Endothelial cell of umbilical vein (primary cell): ENCODE results near the gene RMP24.

Source experiments
- BruUV-seq: library from RNA; stranded (reverse); fragments of 400-500 nt; replicated peaks from 2 replicates; lab custom pipeline; 2021; lab: Mats Ljungman, UMichigan
- CTCF ChIA-PET: fragments of 300-600, 350-600 bp; sonication (Branson Sonifier 250); formaldehyde crosslinking; loops from one replicate; lab custom pipeline; 2021; ENCODE audit warnings: antibody characterized with exemption, inconsistent platforms; lab: Charles Lee
- POLR2A ChIA-PET: fragments of 300-600, 350-600 bp; sonication (Branson Sonifier 250); formaldehyde crosslinking; loops from one replicate; lab custom pipeline; 2021; ENCODE audit warnings: antibody characterized with exemption, inconsistent platforms; lab: Charles Lee
- DNase-seq: peaks from one replicate; pipeline ENCODE4 v3.0.0-alpha.2; 2011; ENCODE audit warnings: low read depth, low spot score
- FAIRE-seq: peaks from 2 replicates; lab custom pipeline; 2011; peaks lifted over from hg19 to GRCh38; lab: Jason Lieb, UNC
- H2AFZ ChIP-seq: 2 replicates; pipeline ENCODE4 v1.6.0; 2012; ENCODE audit warnings: low read depth, low read length, control low read depth, inconsistent platforms
- H3K27ac ChIP-seq: 2 replicates; pipeline ENCODE4 v1.5.1; 2011; ENCODE audit warnings: low read depth, mild to moderate bottlenecking, control low read depth, low read length, moderate library complexity; ENCODE audit not compliant: insufficient read depth
- H3K27me3 ChIP-seq, 2 experiments: 2 replicates each; pipeline versions ENCODE4 v1.6.0 to v1.6.1; 2011; ENCODE audit warnings: low read length in 2 of 2, mixed read lengths in 1 of 2; ENCODE audit not compliant: control insufficient read depth in 2 of 2, insufficient read depth in 2 of 2
- H3K36me3 ChIP-seq, 2 experiments: 2 replicates in 1 of 2; 3 replicates in 1 of 2; pipeline ENCODE4 v1.5.1; 2011; ENCODE audit warnings: low read length in 2 of 2, mild to moderate bottlenecking in 1 of 2, moderate library complexity in 1 of 2; ENCODE audit not compliant: control insufficient read depth in 2 of 2, insufficient read depth in 2 of 2; ENCODE audit errors: extremely low read depth in 1 of 2
- H3K4me1 ChIP-seq: 3 replicates; pipeline ENCODE4 v1.5.1; 2011; ENCODE audit warnings: mild to moderate bottlenecking, low read length; ENCODE audit not compliant: control insufficient read depth, insufficient read depth; ENCODE audit errors: extremely low read depth
- H3K4me2 ChIP-seq: 2 replicates; pipeline ENCODE4 v1.6.1; 2011; ENCODE audit warnings: low read length, control low read depth, mixed read lengths; ENCODE audit not compliant: insufficient read depth
- H3K4me3 ChIP-seq, 3 experiments: fragments of 200-600 bp in 1 of 3; sonication (generic), shearing (Covaris generic) in 1 of 3; replicated peaks in 1 of 3; 2 replicates each; pipeline ENCODE4 v1.5.1; 2011 to 2016; ENCODE audit warnings: control low read depth in 3 of 3, low read length in 3 of 3, mild to moderate bottlenecking in 2 of 3, inconsistent platforms in 1 of 3, low read depth in 1 of 3, moderate library complexity in 1 of 3; ENCODE audit not compliant: insufficient read depth in 1 of 3
- H3K79me2 ChIP-seq: 2 replicates; pipeline ENCODE4 v1.6.0; 2012; ENCODE audit warnings: low read length, inconsistent platforms; ENCODE audit not compliant: control insufficient read depth, insufficient read depth
- H3K9ac ChIP-seq: replicated peaks from 2 replicates; pipeline ENCODE3; 2011; ENCODE audit warnings: low read length, control low read depth; ENCODE audit not compliant: insufficient read depth; ENCODE audit errors: extremely low read depth
- H3K9me1 ChIP-seq: replicated peaks from 3 replicates; pipeline ENCODE4 v1.6.0; 2011; ENCODE audit warnings: mild to moderate bottlenecking, low read length; ENCODE audit not compliant: control insufficient read depth, insufficient read depth; ENCODE audit errors: extremely low read depth
- H3K9me3 ChIP-seq: replicated peaks from 2 replicates; pipeline ENCODE4 v1.5.1; 2012; ENCODE audit warnings: low read length, inconsistent platforms; ENCODE audit not compliant: control insufficient read depth, insufficient read depth
- H4K20me1 ChIP-seq: replicated peaks from 2 replicates; pipeline ENCODE3; 2011; ENCODE audit warnings: mild to moderate bottlenecking, low read length; ENCODE audit not compliant: control insufficient read depth, insufficient read depth; ENCODE audit errors: extremely low read depth
- EZH2 ChIP-seq: IDR thresholded peaks from 2 replicates; pipeline ENCODE4 v1.6.1; 2012; ENCODE audit warnings: borderline replicate concordance, low read depth, mild to moderate bottlenecking, moderate library complexity, low read length, inconsistent platforms; ENCODE audit not compliant: severe bottlenecking
- FOS ChIP-seq: IDR thresholded peaks from 2 replicates; pipeline ENCODE4 v1.6.1; 2011; ENCODE audit warnings: mild to moderate bottlenecking, low read length, moderate library complexity, borderline replicate concordance; ENCODE audit not compliant: insufficient read depth
- GATA2 ChIP-seq: IDR thresholded peaks from 2 replicates; pipeline ENCODE4 v1.7.0; 2011; ENCODE audit warnings: low read depth, mild to moderate bottlenecking, moderate library complexity, mixed read lengths, low read length; ENCODE audit not compliant: insufficient read length, insufficient read depth
- JUN ChIP-seq: IDR thresholded peaks from 2 replicates; pipeline ENCODE4 v1.6.1; 2011; ENCODE audit warnings: borderline replicate concordance, low read depth; ENCODE audit not compliant: insufficient read length, insufficient read depth
- MYC ChIP-seq: IDR thresholded peaks from one replicate; pipeline ENCODE4 v1.6.1; 2011; ENCODE audit warnings: mild to moderate bottlenecking, low read depth, low read length
- POLR2A ChIP-seq: IDR thresholded peaks from 2 replicates; pipeline ENCODE4 v1.6.1; 2012; ENCODE audit warnings: low read depth, mild to moderate bottlenecking, control low read depth, low read length
- POLR2AphosphoS5 ChIP-seq: IDR thresholded peaks from 2 replicates; pipeline ENCODE4 v1.6.1; 2012; ENCODE audit warnings: low read depth, mild to moderate bottlenecking, control low read depth, low read length, moderate library complexity; ENCODE audit not compliant: insufficient read depth
- dilution Hi-C: fragments of 300-500 bp; cut with MboI; formaldehyde crosslinking; loops from one replicate; pipeline ENCODE4 v1.15.0; 2019; ENCODE audit warnings: low sequenced_read_pairs; ENCODE audit not compliant: extremely low pct_ligation_motif_present
- intact Hi-C: fragments of 100-400 bp; cut with micrococcal nuclease; formaldehyde crosslinking; loops from one replicate; pipeline ENCODE4 v1.10.0; 2022
- TF ChIP-seq, protein P1 (sequence below): IDR thresholded peaks from 2 replicates; pipeline ENCODE4 v1.6.1; 2011; ENCODE audit not compliant: insufficient read depth, insufficient read length
- TF ChIP-seq, protein P2 (sequence below), 2 donors: IDR thresholded peaks; 1 replicate in 1 of 2; 2 replicates in 1 of 2; pipeline ENCODE4 v1.5.1; 2011; ENCODE audit warnings: low read length in 2 of 2, mild to moderate bottlenecking in 2 of 2, moderate library complexity in 2 of 2, control low read depth in 1 of 2, inconsistent platforms in 1 of 2, low read depth in 1 of 2; ENCODE audit not compliant: insufficient read depth in 1 of 2; ENCODE audit errors: extremely low read depth in 1 of 2

RMP24 gene

DNA sequence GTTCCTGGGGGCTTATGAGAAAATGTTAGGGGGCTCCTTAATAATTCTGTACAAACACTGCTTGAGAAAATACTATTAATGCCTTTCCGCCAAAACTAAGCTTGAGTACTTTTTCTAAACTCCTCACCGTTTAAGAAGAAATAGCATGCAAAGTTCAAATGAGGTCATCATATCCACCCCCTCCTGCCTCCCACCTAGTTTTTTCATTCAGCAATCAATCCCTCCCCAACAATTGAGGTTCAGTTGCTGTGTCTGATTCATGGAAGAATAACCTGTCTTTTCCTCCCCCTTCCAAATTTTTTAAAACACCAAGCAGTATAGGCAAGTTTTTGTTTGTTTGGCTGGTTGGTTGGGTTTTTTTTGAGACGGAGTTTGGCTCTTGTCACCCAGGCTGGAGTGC, 24.4 kb upstream of the RMP24 start:
- H3K4me1 ChIP-seq: peaks cover 3% of the 10 kb centered on the region
- BruUV-seq: no TSS peak
- no peaks in the 10 kb centered on the region for H3K36me3 ChIP-seq
- no peaks in the 10 kb centered on the region for H3K9me1 ChIP-seq
- H3K27me3 ChIP-seq: peaks cover 0 to 1% of the 10 kb centered on the region in 2 experiments
- dilution Hi-C loops (no loop called here), intact Hi-C loops (no loop called here)
- TF ChIP-seq POLR2AphosphoS5: no peak
- TF ChIP-seq, protein P1, sequence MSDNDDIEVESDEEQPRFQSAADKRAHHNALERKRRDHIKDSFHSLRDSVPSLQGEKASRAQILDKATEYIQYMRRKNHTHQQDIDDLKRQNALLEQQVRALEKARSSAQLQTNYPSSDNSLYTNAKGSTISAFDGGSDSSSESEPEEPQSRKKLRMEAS: no peak
- TF ChIP-seq FOS: no peak
- TF ChIP-seq POLR2A: no peak
- TF ChIP-seq MYC: no peak
- TF ChIP-seq GATA2: no peak
- TF ChIP-seq, protein P2, sequence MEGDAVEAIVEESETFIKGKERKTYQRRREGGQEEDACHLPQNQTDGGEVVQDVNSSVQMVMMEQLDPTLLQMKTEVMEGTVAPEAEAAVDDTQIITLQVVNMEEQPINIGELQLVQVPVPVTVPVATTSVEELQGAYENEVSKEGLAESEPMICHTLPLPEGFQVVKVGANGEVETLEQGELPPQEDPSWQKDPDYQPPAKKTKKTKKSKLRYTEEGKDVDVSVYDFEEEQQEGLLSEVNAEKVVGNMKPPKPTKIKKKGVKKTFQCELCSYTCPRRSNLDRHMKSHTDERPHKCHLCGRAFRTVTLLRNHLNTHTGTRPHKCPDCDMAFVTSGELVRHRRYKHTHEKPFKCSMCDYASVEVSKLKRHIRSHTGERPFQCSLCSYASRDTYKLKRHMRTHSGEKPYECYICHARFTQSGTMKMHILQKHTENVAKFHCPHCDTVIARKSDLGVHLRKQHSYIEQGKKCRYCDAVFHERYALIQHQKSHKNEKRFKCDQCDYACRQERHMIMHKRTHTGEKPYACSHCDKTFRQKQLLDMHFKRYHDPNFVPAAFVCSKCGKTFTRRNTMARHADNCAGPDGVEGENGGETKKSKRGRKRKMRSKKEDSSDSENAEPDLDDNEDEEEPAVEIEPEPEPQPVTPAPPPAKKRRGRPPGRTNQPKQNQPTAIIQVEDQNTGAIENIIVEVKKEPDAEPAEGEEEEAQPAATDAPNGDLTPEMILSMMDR (IDR thresholded peaks at IDR 0.05; ENCODE audit: extremely low read depth in 1 of 2, insufficient read depth in 1 of 2, low read depth in 1 of 2, low read length in 2 of 2): no peak
- no peak for TF ChIP-seq JUN
- no peak for TF ChIP-seq EZH2
- POLR2A ChIA-PET: no interaction called here
- H3K4me3 ChIP-seq: no peak overlapping the region
- H2AFZ ChIP-seq: no peak overlapping the region
- FAIRE-seq: no peak
- H3K27ac ChIP-seq: no peak overlapping the region
- H3K79me2 ChIP-seq: no peaks in the 10 kb centered on the region
- no peak overlapping the region for H3K4me2 ChIP-seq
- no peak for DNase-seq
- no peaks in the 10 kb centered on the region for H3K9me3 ChIP-seq
- H3K9ac ChIP-seq: no peak overlapping the region
- CTCF ChIA-PET: interaction anchor here (1.0 to 1.2 kb wide), 2 partner anchors 11 to 562 kb away, joined by 3 to 4 read pairs; no protein-coding TSS in a partner anchor
- H4K20me1 ChIP-seq: no peaks in the 10 kb centered on the region
